T-helper 1 cell treated with Interleukin-12 subunit alpha and Interleukin-12 subunit beta and Interleukin-4 antibody, amounts not matched to agents 30 μg/mL and 1 μg/mL, for 36 hours (primary cell): ENCODE data around the gene ADAMTS12.

ENCODE experiments used
- H3K27ac Mint-ChIP-seq: one replicate; pipeline ENCODE4 v1.8.0; 2021; ENCODE audit warnings: mild to moderate bottlenecking, mixed read lengths
- H3K27me3 Mint-ChIP-seq: one replicate; pipeline ENCODE4 v1.8.0; 2021; ENCODE audit warnings: low read depth, mixed read lengths
- H3K36me3 Mint-ChIP-seq: one replicate; pipeline ENCODE4 v1.8.0; 2021; ENCODE audit warnings: low read depth, mixed read lengths
- H3K4me1 Mint-ChIP-seq: one replicate; pipeline ENCODE4 v1.8.0; 2021; ENCODE audit warnings: low read depth, mixed read lengths
- H3K4me3 Mint-ChIP-seq: one replicate; pipeline ENCODE4 v1.8.0; 2021; ENCODE audit warnings: mild to moderate bottlenecking, moderate library complexity, mixed read lengths
- H3K9me3 Mint-ChIP-seq: one replicate; pipeline ENCODE4 v1.8.0; 2021; ENCODE audit warnings: mixed read lengths

Gene ADAMTS12

DNA sequence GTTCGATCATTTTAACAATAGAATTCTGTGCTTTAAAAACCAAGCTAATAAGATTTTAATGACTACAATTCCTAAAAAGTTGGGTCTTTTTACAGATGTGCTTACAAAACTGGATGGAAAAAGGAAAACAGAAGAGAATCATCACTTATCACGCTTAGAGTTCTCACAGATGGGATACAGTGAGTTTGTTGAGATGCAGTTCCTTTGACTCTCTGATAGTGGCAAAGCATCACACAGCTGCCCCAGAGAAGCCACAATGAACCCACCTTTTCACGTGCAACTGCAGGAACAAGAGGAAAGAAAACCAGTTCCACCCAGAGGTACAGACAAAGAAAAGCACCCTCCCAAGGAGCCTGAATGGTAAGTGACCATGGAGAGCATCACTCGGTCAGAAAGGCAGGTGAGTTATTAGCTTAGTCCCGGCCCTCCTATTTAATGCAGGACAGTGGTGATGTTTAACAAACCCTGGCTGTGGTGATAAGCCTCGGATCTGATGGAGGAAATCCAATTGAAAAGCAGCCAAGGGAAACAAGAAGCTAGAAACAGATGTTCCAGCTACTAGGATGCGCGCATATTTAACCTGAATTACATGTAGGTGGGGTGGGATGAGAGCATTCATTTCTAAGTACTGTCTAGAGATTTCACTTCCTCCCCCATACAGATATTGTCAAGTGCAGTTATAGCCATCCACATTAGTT lies 283.3 kb downstream of the ADAMTS12 start:
- Mint-ChIP-seq H3K4me3 (no peak overlapping the region), H3K27me3 (no peaks in the 10 kb centered on the region), H3K9me3 (no peaks in the 10 kb centered on the region), H3K4me1 (no peaks in the 10 kb centered on the region), H3K27ac (no peak overlapping the region), H3K36me3 (no peaks in the 10 kb centered on the region)

- H3K9me3 Mint-ChIP-seq = no peaks in the 10 kb centered on the region
- no peaks in the 10 kb centered on the region for H3K27me3 Mint-ChIP-seq
Observed at GRCh38 chr5:33604503-33604902, 287.3 kb downstream of the ADAMTS12 start.

GRCh38 chr5:33601881-33602280 lies 289.9 kb downstream of the ADAMTS12 start:
- H3K27me3 Mint-ChIP-seq = no peaks in the 10 kb centered on the region
- no peaks in the 10 kb centered on the region for H3K36me3 Mint-ChIP-seq
- no peaks in the 10 kb centered on the region for H3K4me1 Mint-ChIP-seq
- H3K9me3 Mint-ChIP-seq = no peaks in the 10 kb centered on the region
- no peak overlapping the region for H3K27ac Mint-ChIP-seq
- no peak overlapping the region for H3K4me3 Mint-ChIP-seq

More at GRCh38 chr5:33604503-33604902, 287.3 kb downstream of the ADAMTS12 start:
- Mint-ChIP-seq H3K4me1 (no peaks in the 10 kb centered on the region), H3K4me3 (no peak overlapping the region), H3K36me3 (no peaks in the 10 kb centered on the region), H3K27ac (no peak overlapping the region)

GRCh38 chr5:33595303-33595702 lies 296.5 kb downstream of the ADAMTS12 start:
- Mint-ChIP-seq H3K27ac (no peak overlapping the region), H3K9me3 (no peaks in the 10 kb centered on the region), H3K4me1 (no peaks in the 10 kb centered on the region), H3K36me3 (no peaks in the 10 kb centered on the region), H3K4me3 (no peak overlapping the region), H3K27me3 (no peaks in the 10 kb centered on the region)

DNA sequence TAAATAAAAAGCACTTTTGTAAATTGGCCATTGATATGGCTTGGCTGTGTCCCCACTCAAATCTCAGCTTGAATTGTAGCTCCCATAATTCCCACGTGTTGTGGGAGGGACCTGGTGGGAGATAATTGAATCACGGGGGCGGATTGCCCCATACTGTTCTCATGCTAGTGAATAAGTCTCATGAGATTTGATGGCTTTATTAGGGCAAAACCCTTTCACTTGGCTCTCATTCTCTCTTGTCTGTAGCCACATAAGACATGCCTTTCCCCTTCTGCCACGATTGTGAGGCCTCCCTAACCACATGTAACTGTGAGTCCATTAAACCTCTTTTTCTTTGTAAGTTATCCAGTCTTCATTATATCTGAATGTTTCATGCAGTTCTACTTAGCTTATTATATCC lies 297.8 kb downstream of the ADAMTS12 start:
- Mint-ChIP-seq H3K36me3 (no peaks in the 10 kb centered on the region), H3K27me3 (no peaks in the 10 kb centered on the region), H3K27ac (no peak overlapping the region), H3K4me3 (no peak overlapping the region), H3K9me3 (no peaks in the 10 kb centered on the region), H3K4me1 (no peaks in the 10 kb centered on the region)

DNA sequence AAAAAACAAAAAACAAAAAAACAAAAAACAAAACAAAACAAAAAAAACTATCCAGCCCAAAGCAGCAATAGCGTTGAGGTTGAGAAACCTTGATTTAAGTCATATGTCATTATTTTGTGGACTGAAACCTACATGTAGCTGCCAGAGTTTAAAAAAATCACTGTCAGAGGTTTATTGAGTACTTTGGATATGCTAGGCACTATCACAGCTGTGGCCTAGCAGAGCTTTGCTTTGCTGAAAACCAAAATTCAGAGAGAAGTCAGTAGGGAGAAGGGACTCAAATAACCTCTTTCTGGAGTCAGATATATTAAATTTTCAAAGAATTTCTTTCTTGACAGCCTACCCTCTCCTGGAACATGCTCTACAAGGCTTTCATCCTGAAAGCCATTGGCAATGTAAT lies 299.5 kb downstream of the ADAMTS12 start:
- H3K27me3 Mint-ChIP-seq = no peaks in the 10 kb centered on the region
- no peaks in the 10 kb centered on the region for H3K9me3 Mint-ChIP-seq
- no peaks in the 10 kb centered on the region for H3K36me3 Mint-ChIP-seq
- H3K4me1 Mint-ChIP-seq = no peaks in the 10 kb centered on the region
- H3K27ac Mint-ChIP-seq = no peak overlapping the region
- no peak overlapping the region for H3K4me3 Mint-ChIP-seq

- H3K36me3 Mint-ChIP-seq = no peaks in the 10 kb centered on the region
- H3K4me3 Mint-ChIP-seq = no peak overlapping the region
- H3K4me1 Mint-ChIP-seq = no peaks in the 10 kb centered on the region
- no peak overlapping the region for H3K27ac Mint-ChIP-seq
- no peaks in the 10 kb centered on the region for H3K27me3 Mint-ChIP-seq
- no peaks in the 10 kb centered on the region for H3K9me3 Mint-ChIP-seq
Observed at GRCh38 chr5:33588654-33589372, 303.0 kb downstream of the ADAMTS12 start.

GRCh38 chr5:33583332-33583731 lies 308.5 kb downstream of the ADAMTS12 start:
- Mint-ChIP-seq H3K9me3 (peaks cover 19% of the 10 kb centered on the region), H3K4me3 (no peak overlapping the region), H3K27me3 (no peaks in the 10 kb centered on the region), H3K27ac (no peak overlapping the region), H3K4me1 (no peaks in the 10 kb centered on the region), H3K36me3 (no peaks in the 10 kb centered on the region)

DNA sequence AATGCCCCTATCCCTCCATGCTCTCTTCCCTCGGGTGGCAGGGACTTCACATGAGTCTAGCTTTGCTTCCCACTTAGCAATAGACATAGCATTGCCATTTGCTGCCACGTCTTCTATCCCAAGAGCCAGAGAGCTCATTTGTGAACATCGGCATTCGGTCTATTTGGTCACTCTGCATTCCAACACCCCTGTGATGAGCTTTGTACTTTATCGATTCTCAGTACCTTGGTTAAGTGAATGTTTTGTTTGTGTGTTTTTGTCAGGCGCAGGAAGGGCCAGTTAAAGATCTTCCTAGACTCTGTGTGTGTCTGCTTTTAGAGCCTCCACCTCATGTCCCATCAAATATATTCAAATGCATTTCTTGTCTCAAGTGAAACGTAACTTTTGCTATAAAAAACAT lies 309.4 kb downstream of the ADAMTS12 start:
- H3K27ac Mint-ChIP-seq = no peak overlapping the region
- H3K4me3 Mint-ChIP-seq = no peak overlapping the region
- no peaks in the 10 kb centered on the region for H3K27me3 Mint-ChIP-seq
- peaks cover 19% of the 10 kb centered on the region for H3K9me3 Mint-ChIP-seq
- H3K4me1 Mint-ChIP-seq = no peaks in the 10 kb centered on the region
- H3K36me3 Mint-ChIP-seq = no peaks in the 10 kb centered on the region

GRCh38 chr5:33579789-33580188 lies 312.0 kb downstream of the ADAMTS12 start:
- Mint-ChIP-seq H3K4me3 (no peak overlapping the region), H3K9me3 (peaks cover 19% of the 10 kb centered on the region), H3K4me1 (no peaks in the 10 kb centered on the region), H3K27me3 (no peaks in the 10 kb centered on the region), H3K27ac (no peak overlapping the region), H3K36me3 (no peaks in the 10 kb centered on the region)

DNA sequence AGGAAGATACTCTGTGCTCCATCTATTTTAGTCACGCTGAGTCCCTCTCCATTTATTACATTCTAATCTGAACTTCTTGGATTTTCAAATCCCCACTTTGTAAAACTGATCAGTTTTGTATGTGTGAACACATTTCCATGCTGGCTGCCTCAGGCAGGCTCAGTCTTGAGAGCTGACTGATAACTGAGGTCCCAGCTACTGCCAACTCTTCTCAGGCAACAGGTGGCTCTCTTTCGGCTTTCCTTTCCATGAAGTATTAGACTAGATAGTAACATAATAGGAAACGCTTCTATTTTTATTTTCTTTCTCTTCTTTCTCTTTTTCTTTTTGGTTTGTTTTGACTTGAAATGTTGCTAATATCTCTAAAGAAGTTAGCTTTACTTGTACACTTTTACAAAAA lies 312.6 kb downstream of the ADAMTS12 start:
- no peaks in the 10 kb centered on the region for H3K36me3 Mint-ChIP-seq
- H3K9me3 Mint-ChIP-seq = peaks cover 19% of the 10 kb centered on the region
- H3K4me3 Mint-ChIP-seq = no peak overlapping the region
- no peak overlapping the region for H3K27ac Mint-ChIP-seq
- H3K27me3 Mint-ChIP-seq = no peaks in the 10 kb centered on the region
- H3K4me1 Mint-ChIP-seq = no peaks in the 10 kb centered on the region

DNA sequence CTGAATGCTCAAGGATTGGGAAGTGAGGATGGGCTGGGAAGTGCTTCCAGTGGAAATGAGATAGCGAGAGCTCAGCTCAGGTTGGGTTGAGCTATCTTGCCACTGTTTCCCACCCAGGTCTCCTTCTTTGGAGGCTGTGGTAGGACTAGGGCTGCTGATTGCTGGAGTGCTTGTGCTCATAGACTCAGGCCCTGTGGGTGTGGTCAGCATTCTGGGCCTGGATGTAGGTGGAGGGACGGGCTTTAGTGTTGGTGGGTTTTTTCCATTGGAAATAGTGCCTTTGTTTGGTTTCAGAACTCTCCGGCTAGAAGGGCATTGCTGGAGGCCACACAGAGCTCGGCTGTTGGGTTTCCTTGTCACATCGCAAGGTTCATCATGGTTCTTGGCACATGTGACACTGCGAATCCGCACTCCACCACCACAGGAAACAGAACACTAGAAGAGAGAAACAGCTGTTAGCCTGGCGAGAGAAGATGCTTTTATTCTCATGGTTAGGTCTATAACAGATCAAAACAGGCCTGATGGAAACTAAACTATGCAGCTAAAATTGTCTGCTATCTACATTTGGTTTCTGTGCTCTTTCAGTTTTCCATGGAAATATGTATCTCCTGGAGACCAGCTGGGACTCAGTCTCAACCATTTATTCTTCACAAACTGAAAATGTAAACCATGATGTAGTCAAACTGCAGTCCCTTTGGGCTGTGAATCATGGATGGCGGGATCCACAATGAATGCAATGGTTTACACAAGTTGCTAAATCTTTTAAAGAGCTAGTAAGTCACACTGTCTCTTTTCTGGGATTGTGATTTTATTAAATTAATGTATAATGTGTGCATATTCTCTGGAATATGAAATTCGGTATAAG lies 314.8 kb downstream of the ADAMTS12 start:
- no peaks in the 10 kb centered on the region for H3K4me1 Mint-ChIP-seq
- H3K4me3 Mint-ChIP-seq = no peak overlapping the region
- no peak overlapping the region for H3K27ac Mint-ChIP-seq
- no peaks in the 10 kb centered on the region for H3K27me3 Mint-ChIP-seq
- H3K9me3 Mint-ChIP-seq = peaks cover 19% of the 10 kb centered on the region
- no peaks in the 10 kb centered on the region for H3K36me3 Mint-ChIP-seq

DNA sequence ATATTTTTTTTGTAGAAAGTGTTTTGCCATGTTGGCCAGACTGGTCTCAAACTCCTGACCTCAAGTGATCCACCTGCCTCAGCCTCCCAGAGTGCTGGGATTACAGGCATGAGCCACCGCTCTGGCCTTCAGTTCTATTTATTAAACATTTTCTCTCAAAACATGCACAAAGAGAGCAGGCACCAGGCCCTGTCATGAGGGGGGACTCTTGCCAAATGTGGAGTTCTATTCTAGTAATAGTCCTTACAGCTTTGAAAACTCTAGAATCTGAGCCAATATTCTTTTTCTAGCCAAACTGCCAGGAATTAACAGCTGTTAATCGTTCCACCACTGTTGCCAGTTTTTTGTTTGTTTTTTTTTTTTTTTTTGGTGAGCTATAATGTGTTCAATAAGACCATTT lies 326.5 kb downstream of the ADAMTS12 start:
- Mint-ChIP-seq H3K36me3 (no peaks in the 10 kb centered on the region), H3K4me1 (no peaks in the 10 kb centered on the region), H3K9me3 (no peaks in the 10 kb centered on the region), H3K4me3 (no peak overlapping the region), H3K27me3 (no peaks in the 10 kb centered on the region), H3K27ac (no peak overlapping the region)

DNA sequence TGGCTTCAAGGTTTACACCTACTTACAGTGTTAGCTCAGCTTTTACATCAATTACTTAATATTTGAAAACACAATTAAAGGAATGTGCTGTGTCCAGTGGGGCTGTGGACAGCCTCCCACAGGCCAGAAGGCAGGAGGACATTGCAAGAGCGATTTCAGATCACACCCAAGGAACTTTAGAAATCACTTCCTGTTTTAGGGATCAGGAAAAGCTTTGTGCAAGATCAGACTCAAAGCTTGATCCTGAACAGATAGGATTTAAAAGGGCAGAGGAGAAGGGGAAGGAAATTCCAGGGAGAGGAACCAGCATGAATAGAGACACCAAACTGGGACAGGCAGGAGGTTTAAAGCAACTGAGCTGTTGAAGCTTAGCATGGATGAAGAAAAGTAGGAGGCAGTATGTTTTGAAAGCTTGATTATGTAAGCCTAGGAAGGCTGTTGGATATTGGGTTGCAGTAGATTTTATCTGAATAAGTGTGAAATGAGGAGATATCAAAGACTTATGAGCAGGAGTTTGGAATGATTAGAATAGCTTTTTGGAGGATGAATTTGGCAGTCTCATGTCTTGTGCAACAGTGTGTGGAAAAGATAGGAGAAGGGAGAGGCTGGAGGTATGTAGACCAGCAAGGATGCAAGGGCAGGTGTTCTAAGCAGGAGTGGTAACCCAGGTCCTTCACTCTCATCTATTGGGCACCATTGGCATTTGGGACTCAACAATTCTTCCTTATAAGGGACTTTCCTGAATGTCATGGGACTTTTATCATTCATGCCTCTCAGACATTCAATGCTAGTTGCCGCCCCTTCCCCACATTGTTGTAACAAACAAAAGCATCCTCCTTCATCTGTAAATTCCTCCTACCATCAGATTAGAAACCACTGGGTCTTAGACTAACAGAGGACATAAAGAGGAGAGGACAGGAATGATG lies 327.5 kb downstream of the ADAMTS12 start:
- no peaks in the 10 kb centered on the region for H3K27me3 Mint-ChIP-seq
- H3K4me1 Mint-ChIP-seq = no peaks in the 10 kb centered on the region

More for the DNA sequence above, 327.5 kb downstream of the ADAMTS12 start:
- Mint-ChIP-seq H3K4me3 (no peak overlapping the region), H3K9me3 (no peaks in the 10 kb centered on the region), H3K36me3 (no peaks in the 10 kb centered on the region), H3K27ac (no peak overlapping the region)
